ENCODE measurements around the gene COMMD8. TPM values are rescaled to one million over a fixed set of nuclear protein-coding genes. Genes with fewer than 3 reads are reported as not detected.

The COMMD8 gene
- total RNA-seq, 2 donors from 2014 or later = 4.6 to 9.9 TPM

DNA sequence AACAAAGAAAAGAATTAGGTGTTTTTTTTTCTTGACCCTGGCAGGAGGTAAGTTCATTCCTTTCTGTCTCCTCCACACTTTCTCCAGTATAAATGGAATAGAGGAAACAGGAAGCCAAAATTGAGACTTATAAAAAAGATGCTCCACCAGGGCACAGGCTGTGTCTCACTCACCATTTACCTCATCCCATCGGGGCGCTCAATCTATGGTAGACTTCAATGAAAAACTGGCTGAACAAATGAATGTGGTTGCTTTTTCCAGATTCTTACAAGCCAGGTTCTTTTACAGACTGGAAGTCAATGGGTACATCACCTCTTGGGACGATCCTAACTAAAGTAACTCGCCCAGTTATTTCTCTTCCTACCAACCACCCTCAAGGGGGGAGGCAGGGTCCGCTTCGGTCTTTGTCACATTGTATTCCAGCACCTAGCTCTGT lies 685 bp downstream of the COMMD8 start:
- no peak for TF ChIP-seq POLR2A (IDR thresholded peaks at IDR 0.05)
- TF ChIP-seq, protein P1, sequence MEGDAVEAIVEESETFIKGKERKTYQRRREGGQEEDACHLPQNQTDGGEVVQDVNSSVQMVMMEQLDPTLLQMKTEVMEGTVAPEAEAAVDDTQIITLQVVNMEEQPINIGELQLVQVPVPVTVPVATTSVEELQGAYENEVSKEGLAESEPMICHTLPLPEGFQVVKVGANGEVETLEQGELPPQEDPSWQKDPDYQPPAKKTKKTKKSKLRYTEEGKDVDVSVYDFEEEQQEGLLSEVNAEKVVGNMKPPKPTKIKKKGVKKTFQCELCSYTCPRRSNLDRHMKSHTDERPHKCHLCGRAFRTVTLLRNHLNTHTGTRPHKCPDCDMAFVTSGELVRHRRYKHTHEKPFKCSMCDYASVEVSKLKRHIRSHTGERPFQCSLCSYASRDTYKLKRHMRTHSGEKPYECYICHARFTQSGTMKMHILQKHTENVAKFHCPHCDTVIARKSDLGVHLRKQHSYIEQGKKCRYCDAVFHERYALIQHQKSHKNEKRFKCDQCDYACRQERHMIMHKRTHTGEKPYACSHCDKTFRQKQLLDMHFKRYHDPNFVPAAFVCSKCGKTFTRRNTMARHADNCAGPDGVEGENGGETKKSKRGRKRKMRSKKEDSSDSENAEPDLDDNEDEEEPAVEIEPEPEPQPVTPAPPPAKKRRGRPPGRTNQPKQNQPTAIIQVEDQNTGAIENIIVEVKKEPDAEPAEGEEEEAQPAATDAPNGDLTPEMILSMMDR (IDR thresholded peaks at IDR 0.05) = no peak
- ATAC-seq (no peak), DNase-seq (no peak)
- Histone ChIP-seq H3K27me3 (no peaks in the 10 kb centered on the region), H3K4me3 (peak overlapping the region; percentile 42 to 83), H3K27ac (peak overlapping the region; percentile 60 to 87 (median 82)), H3K36me3 (replicated peaks in 1 of 2; ENCODE audit: insufficient read depth in 1 of 2, low read depth in 2 of 2) (no peaks in the 10 kb centered on the region), H3K4me1 (peaks cover 19% of the 10 kb centered on the region), H3K9me3 (no peaks in the 10 kb centered on the region)
- intact Hi-C loops (cut with DNase I) = no loop called here
- 2 to 5% methylated on average over 6 of the region's 6 CpGs for WGBS, 2 donors

- H3K4me1 ChIP-seq = no peaks in the 10 kb centered on the region
- DNase-seq = no peak
Measured at GRCh38 chr4:47451657-47452056, 11.8 kb downstream of the COMMD8 start.

GRCh38 chr4:47444031-47444430 lies 19.5 kb downstream of the COMMD8 start:
- TF ChIP-seq, protein P1 (IDR thresholded peaks at IDR 0.05) = no peak
- TF ChIP-seq POLR2A (IDR thresholded peaks at IDR 0.05) = no peak
- WGBS, 2 donors = 93 to 94% methylated on average over 2 of the region's 2 CpGs
- Histone ChIP-seq H3K4me3 (no peak overlapping the region), H3K36me3 (replicated peaks in 1 of 2; ENCODE audit: insufficient read depth in 1 of 2, low read depth in 2 of 2) (no peaks in the 10 kb centered on the region), H3K27me3 (no peaks in the 10 kb centered on the region), H3K4me1 (no peaks in the 10 kb centered on the region), H3K27ac (no peak overlapping the region), H3K9me3 (no peaks in the 10 kb centered on the region)
- intact Hi-C loops (cut with DNase I) = no loop called here
- no peak for DNase-seq
- no peak for ATAC-seq

More at GRCh38 chr4:47451657-47452056, 11.8 kb downstream of the COMMD8 start:
- no peaks in the 10 kb centered on the region for H3K27me3 ChIP-seq
- peaks cover 6 to 11% of the 10 kb centered on the region in 2 donors for H3K36me3 ChIP-seq (replicated peaks in 1 of 2; ENCODE audit: insufficient read depth in 1 of 2, low read depth in 2 of 2)
- no peak overlapping the region for H3K27ac ChIP-seq
- intact Hi-C loops (cut with DNase I) = no loop called here
- TF ChIP-seq, protein P1 (IDR thresholded peaks at IDR 0.05) = no peak
- TF ChIP-seq POLR2A (IDR thresholded peaks at IDR 0.05) = no peak
- H3K4me3 ChIP-seq = no peak overlapping the region
- no peak for ATAC-seq
- H3K9me3 ChIP-seq = no peaks in the 10 kb centered on the region
- 61 to 88% methylated on average over 4 of the region's 4 CpGs for WGBS, 2 donors

DNA sequence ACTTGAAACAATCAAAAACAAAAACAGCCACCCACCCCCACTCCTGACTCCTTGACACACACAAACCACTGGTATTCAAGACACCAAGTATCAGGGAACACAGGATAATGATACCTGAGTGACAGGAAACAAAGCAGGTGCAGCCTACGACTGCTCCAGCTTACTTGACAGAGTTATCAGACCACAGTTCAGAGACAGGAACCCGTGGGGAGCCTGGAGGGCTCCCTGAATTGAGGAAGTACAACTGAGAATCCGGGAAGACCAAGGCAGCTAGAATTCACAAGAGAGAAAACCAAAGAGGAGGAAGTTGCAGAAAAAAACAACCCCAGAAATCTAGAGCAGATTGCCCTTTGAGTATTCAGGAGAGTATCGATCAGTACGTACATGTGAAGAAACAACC lies 20.5 kb downstream of the COMMD8 start:
- H3K4me1 ChIP-seq = no peaks in the 10 kb centered on the region
- no peaks in the 10 kb centered on the region for H3K9me3 ChIP-seq
- H3K27me3 ChIP-seq = no peaks in the 10 kb centered on the region
- no peaks in the 10 kb centered on the region for H3K36me3 ChIP-seq (replicated peaks in 1 of 2; ENCODE audit: insufficient read depth in 1 of 2, low read depth in 2 of 2)
- no peak for ATAC-seq
- TF ChIP-seq POLR2A (IDR thresholded peaks at IDR 0.05) = no peak
- TF ChIP-seq, protein P1 (IDR thresholded peaks at IDR 0.05) = no peak
- 64 to 68% methylated on average over 5 of the region's 5 CpGs for WGBS, 2 donors
- DNase-seq = peak in 1 of 4 donors; percentile 27
- H3K27ac ChIP-seq = no peak overlapping the region
- intact Hi-C loops (cut with DNase I) = no loop called here
- H3K4me3 ChIP-seq = no peak overlapping the region

DNA sequence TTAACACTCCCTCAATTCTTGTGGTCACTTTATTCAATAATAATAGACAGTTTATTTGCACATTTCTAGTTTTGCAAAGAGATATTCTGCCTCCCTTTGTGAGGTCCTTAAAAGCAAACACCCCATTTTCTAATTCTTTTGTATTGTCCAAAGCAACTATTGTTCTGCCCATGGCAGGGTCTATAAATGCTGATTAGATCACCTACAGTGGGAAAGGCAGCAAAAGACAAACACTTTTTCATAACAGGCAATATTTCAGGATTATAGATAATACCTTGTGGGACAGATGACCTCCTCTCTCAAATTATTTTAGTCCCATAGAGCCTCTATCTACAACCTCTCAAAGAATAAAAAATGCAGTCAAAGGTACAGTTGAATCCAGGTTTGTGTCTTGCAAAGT lies 28.6 kb downstream of the COMMD8 start:
- intact Hi-C loops (cut with DNase I) = no loop called here
- Histone ChIP-seq H3K27ac (no peak overlapping the region), H3K4me1 (no peaks in the 10 kb centered on the region), H3K27me3 (no peaks in the 10 kb centered on the region), H3K36me3 (replicated peaks in 1 of 2; ENCODE audit: insufficient read depth in 1 of 2, low read depth in 2 of 2) (no peaks in the 10 kb centered on the region), H3K4me3 (no peak overlapping the region), H3K9me3 (no peaks in the 10 kb centered on the region)
- TF ChIP-seq POLR2A (IDR thresholded peaks at IDR 0.05) = no peak
- TF ChIP-seq, protein P1 (IDR thresholded peaks at IDR 0.05) = no peak
- ATAC-seq = no peak
- no peak for DNase-seq
